OCI-LY3 (cell line): ENCODE data around the gene DNAJB8.

Source experiments
- H2AFZ ChIP-seq: fragments of 200-600, 300-600 bp; shearing (Covaris generic); 2 replicates; pipeline ENCODE4 v1.6.0; 2014; ENCODE audit warnings: antibody characterized with exemption, low read depth, low read length
- H3K27ac ChIP-seq: fragments of 200-600, 300-600 bp; sonication (generic); 2 replicates; pipeline ENCODE4 v1.5.1; 2014; ENCODE audit warnings: mild to moderate bottlenecking, low read length, moderate library complexity, mixed read lengths
- H3K27me3 ChIP-seq: fragments of 200-600, 300-600 bp; sonication (generic); 2 replicates; pipeline ENCODE4 v1.6.1; 2014; ENCODE audit warnings: low read depth, low read length, mixed read lengths
- H3K36me3 ChIP-seq: fragments of 200-600, 300-600 bp; sonication (generic); replicated peaks from 2 replicates; pipeline ENCODE3; 2014; ENCODE audit warnings: low read depth, low read length, mixed read lengths
- H3K4me1 ChIP-seq: fragments of 300-600, 200-600 bp; sonication (generic); 2 replicates; pipeline ENCODE4 v1.6.1; 2014; ENCODE audit warnings: low read length, mixed read lengths
- H3K4me2 ChIP-seq: fragments of 200-600, 300-600 bp; sonication (generic); 2 replicates; pipeline ENCODE4 v1.6.1; 2014; ENCODE audit warnings: low read length, mixed read lengths
- H3K4me3 ChIP-seq: fragments of 300-600, 200-600 bp; sonication (generic); 2 replicates; pipeline ENCODE4 v1.5.1; 2014; ENCODE audit warnings: antibody characterized with exemption, mild to moderate bottlenecking, low read length, moderate library complexity
- H3K79me2 ChIP-seq: fragments of 300-600, 200-600 bp; shearing (Covaris generic); 2 replicates; pipeline ENCODE4 v1.6.1; 2014; ENCODE audit warnings: mild to moderate bottlenecking, low read length, mixed read lengths
- H3K9ac ChIP-seq: fragments of 300-600, 200-600 bp; shearing (Covaris generic); 2 replicates; pipeline ENCODE4 v1.6.0; 2014; ENCODE audit warnings: mild to moderate bottlenecking, low read length, moderate library complexity
- H3K9me3 ChIP-seq: fragments of 200-600, 300-600 bp; shearing (Covaris generic); 2 replicates; pipeline ENCODE4 v1.6.1; 2014; ENCODE audit warnings: low read length, mixed read lengths; ENCODE audit not compliant: insufficient read depth
- H4K20me1 ChIP-seq: fragments of 200-600, 300-600 bp; sonication (generic); 2 replicates; pipeline ENCODE4 v1.6.1; 2016; ENCODE audit warnings: low read length, mixed read lengths; ENCODE audit not compliant: insufficient read depth
- CTCF ChIP-seq: fragments of 200-600, 300-600 bp; sonication (generic); IDR thresholded peaks from 2 replicates; pipeline ENCODE4 v1.5.1; 2014; ENCODE audit warnings: antibody characterized with exemption, low read length, low read depth
- EZH2phosphoT487 ChIP-seq: fragments of 200-600 bp; shearing (Covaris generic); IDR thresholded peaks from 2 replicates; pipeline ENCODE4 v1.6.1; 2018; ENCODE audit warnings: antibody characterized with exemption, mixed run types, low read depth

DNAJB8 gene

GRCh38 chr3:128482175-128482574, 15.5 kb upstream of the DNAJB8 start:
- no peak overlapping the region for H3K4me3 ChIP-seq
- no peaks in the 10 kb centered on the region for H3K4me1 ChIP-seq
- H3K4me2 ChIP-seq, result no peak overlapping the region

GRCh38 chr3:128481438-128481942, 14.8 kb upstream of the DNAJB8 start:
- Histone ChIP-seq H3K27me3 (peaks cover 37% of the 10 kb centered on the region), H3K4me1 (no peaks in the 10 kb centered on the region), H3K4me3 (no peak overlapping the region), H4K20me1 (no peaks in the 10 kb centered on the region), H3K27ac (no peak overlapping the region), H3K4me2 (no peak overlapping the region), H3K36me3 (no peaks in the 10 kb centered on the region), H2AFZ (no peak overlapping the region), H3K9me3 (no peaks in the 10 kb centered on the region), H3K79me2 (no peaks in the 10 kb centered on the region), H3K9ac (no peak overlapping the region)
- no peak for TF ChIP-seq CTCF
- TF ChIP-seq EZH2phosphoT487, result no peak

More at GRCh38 chr3:128482175-128482574, 15.5 kb upstream of the DNAJB8 start:
- H3K27ac ChIP-seq, result no peak overlapping the region
- no peak overlapping the region for H2AFZ ChIP-seq
- no peak overlapping the region for H3K9ac ChIP-seq
- H3K36me3 ChIP-seq, result no peaks in the 10 kb centered on the region
- H3K79me2 ChIP-seq, result no peaks in the 10 kb centered on the region
- no peaks in the 10 kb centered on the region for H4K20me1 ChIP-seq
- TF ChIP-seq EZH2phosphoT487, result no peak
- TF ChIP-seq CTCF, result no peak
- peaks cover 37% of the 10 kb centered on the region for H3K27me3 ChIP-seq
- H3K9me3 ChIP-seq, result no peaks in the 10 kb centered on the region

GRCh38 chr3:128480717-128481437, 14.2 kb upstream of the DNAJB8 start:
- Histone ChIP-seq H4K20me1 (no peaks in the 10 kb centered on the region), H3K27ac (no peak overlapping the region), H3K4me1 (no peaks in the 10 kb centered on the region), H3K9me3 (no peaks in the 10 kb centered on the region), H2AFZ (no peak overlapping the region), H3K27me3 (peaks cover 37% of the 10 kb centered on the region), H3K4me3 (no peak overlapping the region), H3K79me2 (no peaks in the 10 kb centered on the region), H3K36me3 (no peaks in the 10 kb centered on the region), H3K9ac (no peak overlapping the region), H3K4me2 (no peak overlapping the region)
- TF ChIP-seq CTCF, result no peak

GRCh38 chr3:128480278-128480677, 13.6 kb upstream of the DNAJB8 start:
- H2AFZ ChIP-seq, result no peak overlapping the region
- H3K4me1 ChIP-seq, result no peaks in the 10 kb centered on the region
- no peaks in the 10 kb centered on the region for H3K9me3 ChIP-seq
- no peak overlapping the region for H3K9ac ChIP-seq
- no peak overlapping the region for H3K4me2 ChIP-seq
- no peak overlapping the region for H3K4me3 ChIP-seq
- no peak for TF ChIP-seq CTCF
- TF ChIP-seq EZH2phosphoT487, result no peak
- H3K27ac ChIP-seq, result no peak overlapping the region
- H4K20me1 ChIP-seq, result no peaks in the 10 kb centered on the region
- peaks cover 37% of the 10 kb centered on the region for H3K27me3 ChIP-seq
- H3K36me3 ChIP-seq, result no peaks in the 10 kb centered on the region
- H3K79me2 ChIP-seq, result no peaks in the 10 kb centered on the region
